Eye (tissue), 1 donor: ENCODE data around the gene TSHR.
"Not testable (repeated sequence)": the region's sequence is repeated elsewhere in the genome, so short reads cannot be mapped to it uniquely, and the experiment has no call there.

Source experiments
- DNase-seq: peaks from one replicate; pipeline ENCODE4 v3.0.0-alpha.2; 2015

The TSHR gene

GRCh38 chr14:81091139-81091538 lies 135.7 kb downstream of the TSHR start:
- DNase-seq, result no peak

- DNase-seq, result no peak
These were observed 136.2 kb downstream of the TSHR start for GRCh38 chr14:81091660-81092059.

DNA sequence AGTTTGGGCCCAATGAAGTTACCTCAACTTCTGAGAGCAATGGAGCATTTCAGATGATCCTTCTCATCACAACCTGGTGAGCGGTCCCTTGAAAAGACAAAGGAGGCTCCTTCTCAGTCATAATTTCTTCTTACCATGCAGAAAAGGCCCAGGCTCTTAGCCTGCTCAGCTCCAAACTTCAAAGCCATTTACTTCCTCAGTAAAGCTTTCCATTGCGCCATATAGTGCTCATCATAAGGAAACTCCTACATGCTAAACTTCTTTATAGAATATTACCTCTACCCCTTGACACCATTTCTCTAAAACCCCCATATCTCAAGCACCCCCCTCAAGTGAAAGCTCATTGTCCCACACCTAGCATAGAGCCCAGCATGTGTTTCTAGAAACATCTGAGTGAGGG lies 138.2 kb downstream of the TSHR start:
- DNase-seq, result no peak

DNA sequence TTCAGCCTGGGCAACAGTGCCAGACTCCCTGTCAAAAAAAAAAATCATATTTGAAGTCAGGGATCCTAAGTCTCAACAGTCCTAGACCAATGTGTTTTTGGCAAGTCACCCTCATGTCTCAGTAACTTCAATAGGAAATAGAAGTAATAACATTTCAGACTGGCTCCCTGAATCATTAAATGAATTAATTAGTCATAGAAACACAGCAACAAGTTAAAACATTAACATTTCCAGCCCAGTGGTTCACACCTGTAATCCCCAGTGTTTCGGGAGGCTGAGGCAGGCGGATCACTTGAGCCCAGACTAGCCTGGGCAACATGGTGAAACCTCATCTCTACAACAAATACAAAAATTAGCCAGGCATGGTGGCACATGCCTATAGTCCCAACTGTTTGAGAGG lies 140.1 kb downstream of the TSHR start:
- DNase-seq, result no peak

- no peak for DNase-seq
These were observed 141.2 kb downstream of the TSHR start for GRCh38 chr14:81096656-81097055.

DNA sequence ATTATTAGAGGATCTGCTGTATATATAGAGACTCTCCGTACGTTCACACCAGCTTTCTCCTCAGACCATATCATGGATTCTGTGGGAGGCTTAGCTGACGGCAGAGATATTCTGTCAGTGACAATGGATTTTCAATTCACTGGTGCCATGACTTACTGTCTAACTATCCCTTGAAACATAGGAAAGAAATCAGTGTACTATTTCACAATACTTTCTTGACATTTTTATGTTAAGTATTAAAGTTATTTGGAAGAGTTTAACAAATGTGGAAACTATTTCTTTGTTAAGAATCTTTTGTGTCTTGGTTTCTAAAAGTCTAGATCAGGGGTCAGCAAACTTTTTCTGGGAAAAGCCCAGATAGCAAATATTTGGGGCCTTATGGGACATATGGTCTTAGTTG lies 146.8 kb downstream of the TSHR start:
- DNase-seq, result no peak

GRCh38 chr14:81103443-81103842 lies 148.0 kb downstream of the TSHR start:
- no peak for DNase-seq

DNA sequence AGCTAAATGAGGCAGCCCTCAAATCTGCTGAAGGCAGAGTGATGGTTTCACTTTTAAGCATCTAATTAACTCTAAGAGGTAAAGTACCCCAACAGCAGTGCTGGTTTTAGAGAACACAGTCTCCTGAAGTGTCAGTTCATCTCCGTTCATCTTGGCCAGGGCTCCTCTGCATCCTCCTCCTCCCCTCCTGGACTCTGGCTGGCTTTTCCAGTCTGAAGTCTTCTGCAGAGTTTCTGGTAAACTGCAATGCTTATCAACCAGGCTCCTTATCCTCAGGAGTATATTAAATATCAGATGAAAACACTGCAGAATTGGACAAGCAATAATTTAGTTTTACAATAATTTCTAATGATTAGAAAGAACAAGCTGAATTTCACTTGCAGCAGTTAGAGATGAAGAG lies 150.0 kb downstream of the TSHR start:
- no peak for DNase-seq

- no peak for DNase-seq
These were observed 150.5 kb downstream of the TSHR start for GRCh38 chr14:81105961-81106360.

DNA sequence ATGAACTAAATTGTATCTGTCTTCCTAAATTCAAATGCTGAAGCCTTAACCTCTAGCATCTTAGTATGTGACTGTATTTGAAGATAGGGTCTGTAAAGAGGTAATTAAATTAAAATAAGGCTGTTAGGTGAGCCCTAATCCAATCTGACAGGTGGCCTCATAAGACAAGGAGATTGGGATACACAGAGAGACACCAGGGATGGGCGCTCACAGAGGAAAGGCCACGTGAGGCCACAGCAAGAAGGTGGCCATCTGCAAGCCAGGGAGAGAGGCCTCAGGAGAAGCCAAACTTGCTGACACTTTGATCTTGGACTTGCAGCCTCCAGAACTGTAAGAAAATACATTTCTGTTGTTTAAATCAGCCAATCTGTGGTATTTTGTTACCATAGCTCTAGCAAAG lies 154.8 kb downstream of the TSHR start:
- DNase-seq, result no peak

- DNase-seq, result no peak
These were observed 157.8 kb downstream of the TSHR start for GRCh38 chr14:81113176-81113575.

GRCh38 chr14:81113945-81114820 lies 158.8 kb downstream of the TSHR start:
- not testable (repeated sequence) for DNase-seq

GRCh38 chr14:81120501-81120900 lies 165.1 kb downstream of the TSHR start:
- no peak for DNase-seq

DNA sequence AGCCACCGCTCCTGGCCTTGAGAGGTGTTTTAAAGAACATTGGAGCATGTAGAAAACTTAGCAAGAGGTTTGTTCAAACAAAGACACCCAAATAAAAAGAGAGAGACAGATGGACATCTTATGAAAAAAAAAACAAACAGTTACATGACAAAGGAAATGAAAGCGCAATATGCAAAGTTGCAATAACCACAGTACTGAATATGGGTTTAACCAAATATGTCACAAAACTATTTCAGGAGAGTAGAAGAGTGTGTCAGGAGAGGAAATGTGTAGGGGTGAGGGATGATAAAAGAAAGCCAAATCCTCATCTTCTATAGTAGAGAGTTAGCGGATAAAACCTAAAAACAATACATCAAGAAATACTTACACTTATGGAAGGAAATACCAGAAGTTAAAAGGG lies 166.9 kb downstream of the TSHR start:
- no peak for DNase-seq

- no peak for DNase-seq
These were observed 168.4 kb downstream of the TSHR start for GRCh38 chr14:81123811-81124210.

GRCh38 chr14:81125536-81125935 lies 170.1 kb downstream of the TSHR start:
- no peak for DNase-seq

DNA sequence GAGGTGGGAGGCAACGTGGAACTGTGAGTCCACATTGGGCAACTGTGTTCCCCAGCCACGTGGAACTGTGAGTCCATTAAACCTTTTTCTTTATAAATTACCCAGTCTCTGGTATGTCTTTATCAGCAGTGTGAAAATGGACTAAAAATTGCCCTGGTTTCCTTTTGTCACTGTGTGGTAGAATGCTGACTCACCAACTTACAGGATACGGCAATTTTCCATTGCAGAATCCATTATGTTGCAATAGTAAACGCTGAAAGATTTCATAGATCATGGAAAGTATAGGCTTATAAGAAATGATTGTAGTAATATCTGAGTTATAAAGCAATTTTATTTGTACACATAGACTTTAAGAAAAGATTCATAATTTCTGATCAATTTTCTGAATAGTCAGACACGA lies 172.4 kb downstream of the TSHR start:
- no peak for DNase-seq

DNA sequence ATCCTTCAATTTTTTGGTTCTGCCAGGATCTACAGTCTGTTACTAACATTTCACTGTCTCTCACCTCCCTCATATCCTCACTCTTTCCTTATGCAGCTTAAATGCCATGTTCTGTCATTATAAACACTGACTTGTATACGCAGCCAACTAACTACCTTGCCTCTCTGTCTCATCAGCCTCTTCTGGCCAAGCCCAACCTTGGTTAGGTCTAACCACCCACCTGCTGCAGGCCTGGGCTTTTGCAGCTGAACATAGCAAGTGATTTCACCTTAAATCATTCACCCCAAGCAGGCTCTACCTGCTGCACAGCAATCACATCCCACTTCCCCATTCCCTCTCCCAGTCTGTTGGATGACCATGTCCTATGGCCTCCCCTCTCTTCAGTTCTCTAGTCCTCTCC lies 173.8 kb downstream of the TSHR start:
- DNase-seq, result no peak

DNA sequence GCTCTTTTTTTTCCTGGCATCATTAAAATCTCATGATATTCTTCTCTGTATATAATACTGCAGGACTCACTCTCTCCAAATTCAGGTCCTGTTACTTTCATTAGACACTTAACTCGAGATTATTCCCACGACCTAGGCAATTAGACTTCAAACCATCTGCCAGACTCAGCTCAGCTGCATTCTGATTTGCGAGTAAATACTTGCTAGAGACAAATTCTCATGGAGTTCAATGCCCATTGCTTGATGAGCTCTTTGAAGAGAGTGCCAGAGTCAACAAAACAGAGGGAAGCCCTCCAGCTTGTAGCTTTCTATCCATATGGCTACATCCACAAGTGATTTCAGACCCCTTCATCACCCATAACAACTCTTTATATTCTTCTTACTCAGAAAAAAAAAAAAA lies 177.0 kb downstream of the TSHR start:
- no peak for DNase-seq

GRCh38 chr14:81133400-81133799 lies 178.0 kb downstream of the TSHR start:
- no peak for DNase-seq

DNA sequence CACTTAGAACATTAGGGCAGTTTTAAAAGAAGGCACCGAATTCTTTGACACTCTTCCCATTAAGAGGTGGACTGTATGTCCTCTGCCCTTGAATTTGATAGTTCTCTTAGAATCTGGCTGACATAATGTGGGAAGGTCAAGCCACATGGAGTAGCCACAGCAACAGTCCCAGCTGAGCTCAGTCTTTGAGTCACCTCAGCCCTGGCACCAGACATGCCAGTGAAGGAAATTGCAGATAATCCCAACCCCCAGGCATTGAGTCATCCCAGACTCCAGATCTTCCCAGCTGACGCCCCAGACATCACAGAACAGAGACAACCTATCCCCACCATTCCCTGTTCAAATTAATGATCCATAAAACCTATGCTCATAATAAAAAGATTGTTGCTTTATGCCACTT lies 181.9 kb downstream of the TSHR start:
- DNase-seq, result peak; percentile 6

DNA sequence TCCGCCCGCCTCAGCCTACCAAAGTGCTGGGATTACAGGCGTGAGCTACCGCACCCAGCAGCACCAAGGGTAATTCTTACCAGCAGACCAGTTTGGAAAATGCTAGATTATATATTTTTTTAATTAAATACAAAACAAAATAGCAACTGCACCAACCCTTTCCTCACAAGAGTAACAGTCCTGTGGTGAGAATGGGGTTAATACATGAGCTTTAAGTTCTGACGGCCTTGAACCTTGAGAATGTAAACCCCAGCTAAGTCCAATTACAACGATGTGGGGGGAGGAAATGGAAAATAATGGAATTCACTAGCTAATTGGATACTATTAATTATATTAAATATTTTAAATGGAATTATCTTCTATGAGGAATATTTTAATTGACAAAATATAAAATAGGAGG lies 183.0 kb downstream of the TSHR start:
- no peak for DNase-seq

GRCh38 chr14:81141426-81141825 lies 186.0 kb downstream of the TSHR start:
- no peak for DNase-seq

GRCh38 chr14:81143793-81144192 lies 188.4 kb downstream of the TSHR start:
- no peak for DNase-seq
